ENCODE measurements around the gene HYLS1. TPM values are rescaled to one million over a fixed set of nuclear protein-coding genes. Genes with fewer than 3 reads are reported as not detected.

HYLS1 gene
- total and polyA plus RNA-seq, 9 of the 15 experiments (the other 6 are each of a cell fraction or from before 2014, with no cell fraction given): 2.7 to 8.2 (median 4.8) TPM

DNA sequence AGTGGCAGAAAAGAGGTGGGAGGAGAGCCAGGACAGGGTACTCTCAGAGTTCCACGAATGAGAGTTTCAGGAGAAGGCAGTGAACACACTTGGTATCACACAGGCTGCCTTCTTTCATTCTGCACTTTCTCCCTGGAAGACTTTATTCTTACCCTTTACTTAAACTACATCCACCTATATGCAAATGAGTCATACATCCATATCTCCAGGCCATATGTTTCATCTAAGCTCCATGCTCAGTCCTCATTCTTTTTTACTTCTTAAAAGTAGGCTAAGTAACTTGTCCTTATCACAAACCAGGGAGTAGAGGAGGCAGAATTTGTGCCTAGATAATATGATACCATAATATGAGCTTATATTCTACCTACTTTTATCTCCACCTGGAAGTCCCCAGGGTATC lies 6.2 kb upstream of the HYLS1 start:
- BruUV-seq (replicated peaks): no TSS peak
- H3K9ac ChIP-seq (ENCODE audit: insufficient read depth in 1 of 2, low read depth in 2 of 2, low read length in 2 of 2): no peak overlapping the region
- H4K20me1 ChIP-seq (replicated peaks; ENCODE audit: control insufficient read depth, insufficient read depth, low read length): no peaks in the 10 kb centered on the region
- no peak overlapping the region for H3K27ac ChIP-seq (ENCODE audit: extremely low read depth, low read depth, low read length)
- no peak overlapping the region for H2AFZ ChIP-seq (ENCODE audit: low read depth, low read length)
- H3K27me3 ChIP-seq (ENCODE audit: control insufficient read depth in 2 of 2, insufficient read depth in 2 of 2, low read length in 2 of 2): peaks cover 0 to 8% of the 10 kb centered on the region in 2 experiments; a peak in 2 of 5 replicates
- 0% methylated on average over 1 of the region's 1 CpG for WGBS (ENCODE audit: insufficient coverage, low coverage, missing lambda C conversion rate)
- ATAC-seq (no peak; the same call in 2 of the 3 replicates), FAIRE-seq (no peak), DNase-seq (ENCODE audit: extremely low read depth in 1 of 4, low spot score in 3 of 4) (peak in 1 of 4 experiments; percentile 10)
- no peaks in the 10 kb centered on the region for H3K9me3 ChIP-seq (replicated peaks; ENCODE audit: control insufficient read depth, insufficient read depth, low read depth, low read length)
- no peak overlapping the region for H3K4me2 ChIP-seq (ENCODE audit: insufficient read depth, low read length)
- in situ Hi-C loops (cut with MboI): loop anchor here (25.0 kb wide), 1 partner anchor 919 kb away; the partner anchor contains the start of gene CCDC15
- no peaks in the 10 kb centered on the region for H3K79me2 ChIP-seq (ENCODE audit: control insufficient read depth, insufficient read depth, low read length)
- H3K9me1 ChIP-seq (ENCODE audit: control insufficient read depth, insufficient read depth, low read length): no peaks in the 10 kb centered on the region
- POLR2A ChIA-PET: interaction anchor here (0.7 to 1.0 kb wide), 3 partner anchors 9 to 132 kb away, joined by 3 read pairs; no protein-coding TSS in a partner anchor
- H3K36me3 ChIP-seq (ENCODE audit: control insufficient read depth, insufficient read depth, low read length): no peaks in the 10 kb centered on the region
- intact Hi-C loops (cut with micrococcal nuclease): no loop called here
- CTCF ChIA-PET (ENCODE audit: low intra/inter-chr PET ratio): no interaction called here
- H3K4me1 ChIP-seq (replicated peaks in 1 of 2; ENCODE audit: control insufficient read depth in 2 of 2, insufficient read depth in 2 of 2, low read length in 2 of 2): peaks cover 0 to 3% of the 10 kb centered on the region in 2 experiments; a peak in 2 of 5 replicates
- no peak overlapping the region for H3K4me3 ChIP-seq
- TF ChIP-seq FOSL1 (tag; conservative IDR thresholded peaks at IDR 0.05) (0 out of 2 replicates have a peak, but pooled peaks have one; percentile 26), YY1 (IDR thresholded peaks at IDR 0.05; ENCODE audit: borderline replicate concordance in 1 of 3, control insufficient read depth in 1 of 3, extremely low read depth in 1 of 3, insufficient read depth in 3 of 3, insufficient read length in 1 of 3, insufficient replicate concordance in 2 of 3, low read depth in 1 of 3, low read length in 2 of 3) (no peak), POLR2A (conservative IDR thresholded peaks at IDR 0.05) (no peak), NCOA6 (IDR thresholded peaks at IDR 0.05) (no peak), RBM34 (IDR thresholded peaks at IDR 0.05; ENCODE audit: borderline replicate concordance, insufficient read depth, low read length) (no peak), CBFA2T3 (IDR thresholded peaks at IDR 0.05) (peak; percentile 73), DNMT1 (IDR thresholded peaks at IDR 0.05) (no peak), PHB2 (IDR thresholded peaks at IDR 0.05; ENCODE audit: low read depth) (no peak), NR2F6 (CRISPR knock-in tag; IDR thresholded peaks at IDR 0.05) (no peak), TAL1 (IDR thresholded peaks at IDR 0.05) (peak; percentile 30), ERF (CRISPR knock-in tag; IDR thresholded peaks at IDR 0.05) (no peak), ZKSCAN3 (CRISPR knock-in tag; IDR thresholded peaks at IDR 0.05) (no peak), MYC (IDR thresholded peaks at IDR 0.05; ENCODE audit: low read depth, low read length) (no peak), MYC (CRISPR knock-in tag; IDR thresholded peaks at IDR 0.05; ENCODE audit: borderline replicate concordance, low read depth) (no peak), SAP30 (IDR thresholded peaks at IDR 0.05; ENCODE audit: borderline replicate concordance, insufficient read depth, low read depth, low read length, poor library complexity, severe bottlenecking) (no peak)
- TF ChIP-seq, protein P1, sequence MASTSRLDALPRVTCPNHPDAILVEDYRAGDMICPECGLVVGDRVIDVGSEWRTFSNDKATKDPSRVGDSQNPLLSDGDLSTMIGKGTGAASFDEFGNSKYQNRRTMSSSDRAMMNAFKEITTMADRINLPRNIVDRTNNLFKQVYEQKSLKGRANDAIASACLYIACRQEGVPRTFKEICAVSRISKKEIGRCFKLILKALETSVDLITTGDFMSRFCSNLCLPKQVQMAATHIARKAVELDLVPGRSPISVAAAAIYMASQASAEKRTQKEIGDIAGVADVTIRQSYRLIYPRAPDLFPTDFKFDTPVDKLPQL (IDR thresholded peaks at IDR 0.05; ENCODE audit: extremely low read depth, insufficient read length): no peak
- TF ChIP-seq, protein P2, sequence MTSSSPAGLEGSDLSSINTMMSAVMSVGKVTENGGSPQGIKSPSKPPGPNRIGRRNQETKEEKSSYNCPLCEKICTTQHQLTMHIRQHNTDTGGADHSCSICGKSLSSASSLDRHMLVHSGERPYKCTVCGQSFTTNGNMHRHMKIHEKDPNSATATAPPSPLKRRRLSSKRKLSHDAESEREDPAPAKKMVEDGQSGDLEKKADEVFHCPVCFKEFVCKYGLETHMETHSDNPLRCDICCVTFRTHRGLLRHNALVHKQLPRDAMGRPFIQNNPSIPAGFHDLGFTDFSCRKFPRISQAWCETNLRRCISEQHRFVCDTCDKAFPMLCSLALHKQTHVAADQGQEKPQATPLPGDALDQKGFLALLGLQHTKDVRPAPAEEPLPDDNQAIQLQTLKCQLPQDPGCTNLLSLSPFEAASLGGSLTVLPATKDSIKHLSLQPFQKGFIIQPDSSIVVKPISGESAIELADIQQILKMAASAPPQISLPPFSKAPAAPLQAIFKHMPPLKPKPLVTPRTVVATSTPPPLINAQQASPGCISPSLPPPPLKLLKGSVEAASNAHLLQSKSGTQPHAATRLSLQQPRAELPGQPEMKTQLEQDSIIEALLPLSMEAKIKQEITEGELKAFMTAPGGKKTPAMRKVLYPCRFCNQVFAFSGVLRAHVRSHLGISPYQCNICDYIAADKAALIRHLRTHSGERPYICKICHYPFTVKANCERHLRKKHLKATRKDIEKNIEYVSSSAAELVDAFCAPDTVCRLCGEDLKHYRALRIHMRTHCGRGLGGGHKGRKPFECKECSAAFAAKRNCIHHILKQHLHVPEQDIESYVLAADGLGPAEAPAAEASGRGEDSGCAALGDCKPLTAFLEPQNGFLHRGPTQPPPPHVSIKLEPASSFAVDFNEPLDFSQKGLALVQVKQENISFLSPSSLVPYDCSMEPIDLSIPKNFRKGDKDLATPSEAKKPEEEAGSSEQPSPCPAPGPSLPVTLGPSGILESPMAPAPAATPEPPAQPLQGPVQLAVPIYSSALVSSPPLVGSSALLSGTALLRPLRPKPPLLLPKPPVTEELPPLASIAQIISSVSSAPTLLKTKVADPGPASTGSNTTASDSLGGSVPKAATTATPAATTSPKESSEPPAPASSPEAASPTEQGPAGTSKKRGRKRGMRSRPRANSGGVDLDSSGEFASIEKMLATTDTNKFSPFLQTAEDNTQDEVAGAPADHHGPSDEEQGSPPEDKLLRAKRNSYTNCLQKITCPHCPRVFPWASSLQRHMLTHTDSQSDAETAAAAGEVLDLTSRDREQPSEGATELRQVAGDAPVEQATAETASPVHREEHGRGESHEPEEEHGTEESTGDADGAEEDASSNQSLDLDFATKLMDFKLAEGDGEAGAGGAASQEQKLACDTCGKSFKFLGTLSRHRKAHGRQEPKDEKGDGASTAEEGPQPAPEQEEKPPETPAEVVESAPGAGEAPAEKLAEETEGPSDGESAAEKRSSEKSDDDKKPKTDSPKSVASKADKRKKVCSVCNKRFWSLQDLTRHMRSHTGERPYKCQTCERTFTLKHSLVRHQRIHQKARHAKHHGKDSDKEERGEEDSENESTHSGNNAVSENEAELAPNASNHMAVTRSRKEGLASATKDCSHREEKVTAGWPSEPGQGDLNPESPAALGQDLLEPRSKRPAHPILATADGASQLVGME (CRISPR knock-in tag; IDR thresholded peaks at IDR 0.05): no peak

Measured in K562 (cell line).